IMR-90 (cell line): Measurements from ENCODE around the gene ATG4A.

Source experiments
- CEBPB ChIP-seq: IDR thresholded peaks from 2 replicates; pipeline ENCODE4 v1.6.1; 2012; ENCODE audit warnings: low read depth, low read length, improper control_type of control experiment
- CHD1 ChIP-seq: IDR thresholded peaks from 2 replicates; pipeline ENCODE4 v1.6.1; 2012; ENCODE audit warnings: low read depth, low read length, improper control_type of control experiment
- CTCF ChIP-seq: conservative IDR thresholded peaks from 2 replicates; pipeline ENCODE4 v1.5.1; 2012; ENCODE audit warnings: mild to moderate bottlenecking, low read depth, low read length, improper control_type of control experiment
- MAFK ChIP-seq: IDR thresholded peaks from 2 replicates; pipeline ENCODE4 v1.6.1; 2012; ENCODE audit warnings: low read depth, low read length, improper control_type of control experiment
- MAZ ChIP-seq: IDR thresholded peaks from 2 replicates; pipeline ENCODE4 v1.6.1; 2012; ENCODE audit warnings: low read depth, mild to moderate bottlenecking, low read length, improper control_type of control experiment, moderate library complexity, borderline replicate concordance
- MXI1 ChIP-seq: IDR thresholded peaks from 2 replicates; pipeline ENCODE4 v1.6.1; 2012; ENCODE audit warnings: low read depth, mild to moderate bottlenecking, low read length, moderate library complexity, borderline replicate concordance
- POLR2A ChIP-seq: IDR thresholded peaks from 2 replicates; pipeline ENCODE4 v1.6.1; 2012; ENCODE audit warnings: mild to moderate bottlenecking, low read depth, low read length
- RAD21 ChIP-seq: IDR thresholded peaks from 2 replicates; pipeline ENCODE4 v1.6.1; 2012; ENCODE audit warnings: low read length, improper control_type of control experiment
- RCOR1 ChIP-seq: IDR thresholded peaks from 2 replicates; pipeline ENCODE4 v1.6.1; 2012; ENCODE audit warnings: mild to moderate bottlenecking, low read length, improper control_type of control experiment; ENCODE audit not compliant: insufficient replicate concordance
- RFX5 ChIP-seq: IDR thresholded peaks from 2 replicates; pipeline ENCODE4 v1.8.0; 2012; ENCODE audit warnings: low read depth, mild to moderate bottlenecking, low read length, moderate library complexity
- USF2 ChIP-seq: fragments of 150-350 bp; IDR thresholded peaks from 2 replicates; pipeline ENCODE4 v1.6.1; 2017; ENCODE audit warnings: mild to moderate bottlenecking, antibody characterized with exemption, low read length, low read depth

GRCh38 chrX:108049649-108050048 is 41.9 kb upstream of the ATG4A start:
- TF ChIP-seq RAD21, result no peak
- no peak for TF ChIP-seq MXI1
- no peak for TF ChIP-seq MAZ
- TF ChIP-seq MAFK, result no peak
- TF ChIP-seq CTCF, result no peak
- TF ChIP-seq POLR2A, result no peak
- no peak for TF ChIP-seq USF2
- no peak for TF ChIP-seq RCOR1
- no peak for TF ChIP-seq CEBPB
- TF ChIP-seq CHD1, result no peak
- TF ChIP-seq RFX5, result no peak
